Epithelial cell of proximal tubule (primary cell): ENCODE measurements around the gene CYP20A1. TPM values are rescaled to one million over a fixed set of nuclear protein-coding genes. Genes with fewer than 3 reads are reported as not detected.
"Not testable (repeated sequence)": the region's sequence is repeated elsewhere in the genome, so short reads cannot be mapped to it uniquely, and the experiment has no call there.

Experiments
- DNase-seq: peaks from one replicate; pipeline ENCODE4 v3.0.0-alpha.2; 2011; ENCODE audit warnings: low read depth
- H3K4me3 ChIP-seq: 2 replicates; pipeline ENCODE4 v1.5.1; 2011; ENCODE audit warnings: low read depth, mild to moderate bottlenecking, low read length
- total RNA-seq: library from RNA; depleted of rRNA; stranded (reverse); fragments of >200 nt; gene quantifications from 2 replicates; pipeline ENCODE4 v1.2.3, GENCODE V29; 2015
- TF ChIP-seq, protein P1 (sequence below): conservative IDR thresholded peaks from 2 replicates; pipeline ENCODE4 v1.5.1; 2012; ENCODE audit warnings: low read depth, mild to moderate bottlenecking, low read length

Gene CYP20A1
- total RNA-seq, 1 donor from 2014 or later: 11.1 TPM

DNA sequence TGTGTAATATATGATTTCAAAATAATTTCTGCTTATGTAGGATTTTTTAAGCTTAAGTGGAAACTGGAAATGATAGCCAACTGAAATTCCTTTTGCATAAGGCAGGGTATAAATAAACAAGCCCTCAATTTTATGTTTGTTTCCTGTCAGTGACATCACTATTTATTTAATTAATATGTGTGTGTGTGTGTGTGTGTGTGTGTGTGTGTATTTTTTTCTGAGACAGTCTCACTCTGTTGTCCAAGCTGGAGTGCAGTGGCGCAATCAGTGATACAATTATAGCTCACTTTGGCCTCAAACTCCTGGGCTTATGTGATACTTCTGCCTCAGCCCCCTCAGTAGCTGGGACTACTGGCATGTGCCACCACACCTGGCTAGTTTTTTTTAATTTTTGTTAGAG, 29.3 kb upstream of the CYP20A1 start:
- DNase-seq: no peak
- TF ChIP-seq, protein P1, sequence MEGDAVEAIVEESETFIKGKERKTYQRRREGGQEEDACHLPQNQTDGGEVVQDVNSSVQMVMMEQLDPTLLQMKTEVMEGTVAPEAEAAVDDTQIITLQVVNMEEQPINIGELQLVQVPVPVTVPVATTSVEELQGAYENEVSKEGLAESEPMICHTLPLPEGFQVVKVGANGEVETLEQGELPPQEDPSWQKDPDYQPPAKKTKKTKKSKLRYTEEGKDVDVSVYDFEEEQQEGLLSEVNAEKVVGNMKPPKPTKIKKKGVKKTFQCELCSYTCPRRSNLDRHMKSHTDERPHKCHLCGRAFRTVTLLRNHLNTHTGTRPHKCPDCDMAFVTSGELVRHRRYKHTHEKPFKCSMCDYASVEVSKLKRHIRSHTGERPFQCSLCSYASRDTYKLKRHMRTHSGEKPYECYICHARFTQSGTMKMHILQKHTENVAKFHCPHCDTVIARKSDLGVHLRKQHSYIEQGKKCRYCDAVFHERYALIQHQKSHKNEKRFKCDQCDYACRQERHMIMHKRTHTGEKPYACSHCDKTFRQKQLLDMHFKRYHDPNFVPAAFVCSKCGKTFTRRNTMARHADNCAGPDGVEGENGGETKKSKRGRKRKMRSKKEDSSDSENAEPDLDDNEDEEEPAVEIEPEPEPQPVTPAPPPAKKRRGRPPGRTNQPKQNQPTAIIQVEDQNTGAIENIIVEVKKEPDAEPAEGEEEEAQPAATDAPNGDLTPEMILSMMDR: no peak
- no peak overlapping the region for H3K4me3 ChIP-seq

- H3K4me3 ChIP-seq: no peak overlapping the region
- TF ChIP-seq, protein P1: peak; percentile 82
- no peak for DNase-seq
Measured at GRCh38 chr2:203225423-203226039, 13.3 kb upstream of the CYP20A1 start.

DNA sequence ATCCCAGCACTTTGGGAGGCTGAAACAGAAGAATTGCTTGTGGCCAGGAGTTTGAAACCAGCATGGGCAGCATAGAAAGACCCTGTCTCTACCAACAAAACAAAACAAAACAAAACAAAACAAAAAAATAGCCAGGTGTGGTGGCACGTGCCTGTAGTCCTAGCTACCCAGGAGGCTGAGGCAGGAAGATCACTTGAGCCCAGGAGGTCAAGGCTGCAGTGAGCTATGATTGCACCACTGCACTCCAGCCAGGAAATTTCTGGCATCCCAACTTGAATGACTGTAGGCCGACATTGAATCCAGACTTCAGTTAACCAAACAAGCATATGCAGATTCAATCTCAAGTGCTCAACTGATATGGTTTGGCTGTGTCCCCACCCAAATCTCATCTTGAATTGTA, 9.1 kb upstream of the CYP20A1 start:
- DNase-seq, H3K4me3 ChIP-seq: not testable (repeated sequence)

DNA sequence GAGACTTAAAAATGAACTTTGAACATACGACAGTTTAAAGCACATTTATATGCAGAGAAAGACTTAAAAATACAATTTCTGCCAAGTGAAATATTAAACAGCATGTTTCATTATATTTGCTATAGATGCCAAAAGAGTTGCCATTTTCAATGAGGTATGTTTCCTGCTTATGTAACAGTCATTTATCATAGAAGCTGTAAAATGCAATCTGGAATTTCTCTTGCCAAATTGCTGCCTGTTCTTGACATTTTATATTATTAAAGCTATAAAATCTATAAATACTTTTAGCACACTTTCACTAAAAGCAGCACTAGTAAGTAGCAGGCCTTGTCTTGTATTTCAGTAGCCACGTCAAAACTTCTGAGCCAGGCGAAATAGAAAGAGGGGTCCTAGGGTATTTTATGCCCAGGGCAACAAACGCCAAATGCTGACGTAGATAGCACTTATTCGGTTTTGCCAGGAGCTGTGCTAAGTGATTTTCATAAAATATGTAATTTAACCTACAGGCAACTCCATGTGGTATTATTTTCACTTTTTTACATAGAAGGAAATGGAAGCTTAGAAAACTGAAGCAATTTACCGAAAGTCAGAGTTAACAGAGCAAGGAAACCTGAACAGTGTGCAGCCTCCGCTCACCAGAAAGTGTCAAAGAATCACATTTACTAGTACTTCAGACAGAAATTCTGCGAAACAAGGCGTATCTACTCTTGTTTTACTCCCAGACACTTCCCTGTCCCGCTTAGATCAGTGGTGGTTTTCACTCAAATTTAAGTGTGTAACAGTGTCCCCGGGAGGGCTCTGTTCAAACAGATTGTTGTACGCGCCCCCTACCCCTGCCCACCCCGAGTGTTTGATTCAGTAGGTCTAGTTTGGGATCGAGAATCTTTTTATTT, 1.2 kb upstream of the CYP20A1 start:
- peak overlapping the region; percentile 89 for H3K4me3 ChIP-seq
- TF ChIP-seq, protein P1: no peak
- DNase-seq: no peak

DNA sequence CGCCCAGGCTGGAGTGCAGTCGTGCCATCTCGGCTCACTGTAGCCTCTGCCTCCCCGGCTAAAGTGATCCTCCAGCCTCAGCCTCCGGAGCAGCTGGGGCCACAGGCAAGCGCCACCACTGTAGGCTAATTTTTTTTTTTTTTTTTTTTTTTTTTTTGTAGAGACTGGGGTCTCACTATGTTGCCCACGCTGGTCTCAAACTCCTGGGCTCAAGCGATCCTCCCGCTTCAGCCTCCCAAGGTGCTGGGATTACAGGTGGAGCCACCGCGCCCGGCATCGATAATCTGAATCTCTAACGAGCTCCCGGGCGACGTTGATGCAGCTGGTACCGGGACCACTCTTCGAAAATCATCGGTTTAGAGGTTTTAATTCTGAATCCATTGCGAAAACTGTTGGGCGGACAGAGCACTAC, 520 bp upstream of the CYP20A1 start:
- H3K4me3 ChIP-seq: peak overlapping the region; percentile 89
- DNase-seq: no peak
- TF ChIP-seq, protein P1: no peak

DNA sequence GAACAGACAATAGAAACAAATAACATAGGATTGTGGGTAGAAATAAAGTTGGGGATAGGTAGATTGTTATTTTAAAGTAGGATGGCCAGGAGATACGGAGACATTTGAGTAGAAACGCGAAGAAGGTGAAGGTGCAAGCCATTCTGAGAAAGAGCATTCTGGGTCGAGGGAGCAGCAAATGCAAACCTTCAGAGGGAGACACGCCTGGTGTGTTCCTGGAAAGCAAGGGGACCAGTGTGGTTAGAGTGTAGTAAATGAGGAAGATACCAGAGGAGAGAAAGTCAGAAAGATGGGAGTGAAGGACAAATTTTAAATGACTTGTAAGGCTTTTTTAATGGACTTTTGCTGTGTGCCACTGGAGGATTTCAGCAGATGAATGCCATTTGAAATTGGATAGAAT, 1.7 kb downstream of the CYP20A1 start:
- peak overlapping the region; percentile 89 for H3K4me3 ChIP-seq
- no peak for DNase-seq
- TF ChIP-seq, protein P1: no peak

DNA sequence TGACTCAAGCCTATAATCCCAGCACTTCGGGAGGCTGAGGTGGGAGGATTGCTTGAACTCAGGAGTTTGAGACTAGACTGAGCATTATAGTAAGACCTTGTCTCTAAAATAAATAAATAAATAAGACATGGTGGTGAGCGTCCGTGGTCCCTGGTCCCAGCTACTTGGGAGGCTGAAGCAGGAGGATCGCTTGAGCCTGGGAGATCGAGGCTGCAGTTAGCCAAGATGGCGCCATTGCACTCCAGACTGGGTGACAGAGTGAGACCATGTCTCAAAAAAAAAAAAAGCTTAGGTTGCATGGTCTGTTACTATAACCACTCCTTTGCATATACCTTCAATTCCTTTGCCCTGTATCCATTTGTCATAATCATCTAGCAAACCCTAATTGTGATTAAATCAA, 3.7 kb downstream of the CYP20A1 start:
- H3K4me3 ChIP-seq: no peak overlapping the region
- DNase-seq: no peak
- TF ChIP-seq, protein P1: no peak
